ENCODE data around the gene C12orf75.
A peak's percentile ranks its signal among the peaks of the same experiment; 100 is the strongest.
"Not testable (repeated sequence)": the region's sequence is repeated elsewhere in the genome, so short reads cannot be mapped to it uniquely, and the experiment has no call there.

C12orf75 gene

DNA sequence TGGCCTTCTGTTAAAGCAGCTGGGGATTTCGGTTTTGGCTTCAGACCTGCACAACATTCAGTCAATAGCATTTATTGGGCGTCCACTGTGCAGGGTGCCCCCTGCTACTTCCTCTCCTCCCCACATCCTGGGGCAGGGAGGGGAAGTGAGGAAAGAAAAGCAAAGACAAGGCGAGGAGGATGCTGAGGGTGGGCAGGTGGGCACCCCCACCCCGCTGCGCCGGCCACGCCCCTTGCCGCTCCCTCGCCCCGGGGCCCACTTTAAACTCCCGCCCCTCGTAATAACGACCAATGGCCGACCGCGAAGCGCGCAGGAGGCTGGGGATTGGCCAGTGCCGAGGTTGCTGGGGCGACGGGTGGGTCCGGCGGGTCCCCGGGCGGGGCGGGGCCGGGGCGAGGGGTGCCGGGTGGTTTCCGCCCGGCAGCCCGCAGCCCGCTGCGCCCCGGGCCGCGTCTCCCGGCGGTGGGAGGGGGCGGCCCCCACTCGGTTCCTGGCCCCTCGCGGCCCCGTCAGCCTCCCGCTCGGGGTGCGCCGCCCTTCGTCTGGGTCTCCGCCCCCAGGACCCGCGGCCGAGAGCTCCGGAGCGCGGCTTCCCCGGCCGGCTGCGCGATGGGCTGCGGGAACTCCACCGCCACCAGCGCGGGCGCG, at the start of gene C12orf75:
Gene C12orf75, plus strand, starts transcription at position 409 of the 648 bp plus-strand sequence. Its CDS starts 201 bp downstream, at position 610.
- DNase-seq, result peak; percentile 67

DNA sequence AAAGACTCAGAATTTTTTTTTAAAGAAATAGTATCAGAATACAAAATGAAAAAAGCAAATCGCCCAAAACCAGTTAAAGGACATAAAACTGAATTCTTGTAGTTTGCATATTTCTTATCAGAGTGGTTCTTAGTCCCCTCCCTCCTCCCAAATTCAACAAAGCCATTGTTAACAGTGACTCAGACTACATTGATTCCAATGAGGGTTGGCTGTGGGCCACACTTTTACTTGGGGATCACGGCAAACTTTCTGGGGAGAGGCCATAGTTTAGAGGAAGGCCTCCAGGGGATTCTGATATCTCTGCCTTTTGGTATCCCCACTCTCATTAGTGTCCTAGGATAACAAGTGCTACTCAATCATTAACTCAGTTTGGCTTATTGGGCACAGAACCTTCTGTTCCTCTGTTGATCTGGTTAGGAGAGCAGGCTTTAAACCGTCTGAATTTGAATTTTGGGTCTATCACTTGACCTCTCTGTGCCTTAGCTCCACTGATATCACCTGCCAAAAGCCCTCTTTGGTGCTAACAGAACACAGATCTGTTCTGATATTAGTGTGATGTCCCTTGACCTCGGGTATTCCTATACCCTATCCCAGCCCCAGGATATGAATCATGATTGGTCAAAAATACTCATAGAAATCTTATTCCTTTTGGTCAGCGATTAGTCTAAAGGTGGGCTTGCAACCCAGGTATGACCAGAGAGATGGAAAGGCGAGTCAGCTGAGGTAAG, 49.4 kb upstream of the C12orf75 start:
- no peak for DNase-seq

DNA sequence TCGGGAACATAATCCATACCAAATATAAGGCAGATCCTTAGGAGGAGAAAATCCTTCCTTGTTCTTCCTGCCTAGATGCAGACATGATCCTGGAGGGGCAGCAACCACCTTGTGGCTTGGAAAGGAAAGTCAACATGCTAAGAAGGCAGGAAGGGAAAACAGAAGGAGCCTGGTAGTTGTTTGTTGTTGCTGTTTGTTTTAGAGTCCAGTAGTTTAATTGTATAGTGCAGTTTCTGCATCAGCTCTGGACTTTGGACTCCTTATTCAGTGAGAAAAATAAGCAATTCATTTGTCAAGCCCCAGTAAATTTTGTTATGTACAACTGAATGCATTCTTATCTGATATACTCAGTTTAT, 48.8 kb upstream of the C12orf75 start:
- DNase-seq, result no peak

DNA sequence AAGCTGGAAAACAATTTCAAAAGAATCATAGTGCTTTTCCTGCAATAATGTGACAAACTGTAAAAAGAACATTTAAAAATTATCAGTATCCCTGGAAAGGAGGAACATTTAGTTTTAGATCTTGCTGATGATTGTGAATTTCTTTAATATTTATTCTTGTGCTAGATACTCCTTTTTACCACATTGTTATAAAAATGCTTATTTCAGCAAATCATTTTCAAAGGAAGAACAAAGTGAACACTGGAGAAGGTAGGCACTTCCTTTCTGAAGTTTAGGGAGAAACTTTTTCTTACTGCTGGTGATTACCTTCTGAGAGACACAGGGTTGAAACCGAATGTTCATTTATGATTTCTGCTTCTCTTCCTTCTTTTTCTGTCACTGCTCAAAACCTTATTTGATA, 45.1 kb upstream of the C12orf75 start:
- no peak for DNase-seq

DNA sequence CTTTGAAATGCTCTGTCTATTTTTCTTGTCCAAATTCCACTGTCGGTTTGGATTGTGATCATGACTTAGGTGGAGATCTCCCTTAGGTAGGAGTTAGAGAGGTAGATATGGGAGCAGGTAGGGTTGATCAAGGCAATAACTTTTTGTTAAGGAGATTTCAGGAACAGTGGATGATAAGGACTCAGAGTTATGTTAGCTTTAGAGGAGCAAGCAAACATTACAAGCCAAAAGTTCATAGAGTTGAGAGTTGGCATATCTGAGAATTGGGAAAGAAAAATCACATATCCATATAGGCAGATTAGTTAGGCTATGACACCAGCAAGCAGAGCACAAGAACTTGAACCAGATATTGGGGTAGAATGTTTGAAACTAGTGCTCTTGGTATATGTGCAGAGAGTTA, 43.1 kb upstream of the C12orf75 start:
- no peak for DNase-seq

DNA sequence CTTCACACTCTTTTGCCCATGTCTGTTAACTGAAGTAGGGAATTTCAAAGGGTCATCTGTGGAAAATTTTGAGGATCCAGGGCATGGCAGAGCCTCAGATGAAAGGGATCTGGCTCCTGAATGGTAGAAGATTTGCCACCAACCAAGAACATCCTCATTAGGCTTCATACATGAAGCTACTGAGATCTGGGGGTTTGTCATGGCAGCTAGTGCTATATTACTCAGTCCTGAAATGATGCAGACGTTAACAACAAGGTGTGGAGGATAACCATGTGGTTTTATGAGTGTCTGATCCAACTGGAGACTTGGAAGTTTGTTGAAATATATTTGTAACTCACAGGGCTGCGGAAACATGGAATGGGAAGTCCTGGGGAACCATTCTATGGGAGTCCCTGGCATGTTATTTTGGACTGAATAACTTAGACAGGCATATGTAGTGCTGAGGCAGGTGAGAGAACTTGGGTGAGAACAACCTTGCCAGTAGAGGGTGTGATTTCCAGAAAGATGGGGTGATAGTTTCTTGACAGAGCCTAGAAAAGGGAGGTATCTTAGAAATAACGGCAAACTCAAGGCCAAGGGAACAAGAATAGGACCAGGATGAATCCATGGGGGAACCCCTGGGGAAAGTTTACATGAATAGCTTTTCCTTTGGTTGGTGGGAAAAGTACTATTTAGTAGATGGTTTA, 42.0 kb upstream of the C12orf75 start:
- DNase-seq, result no peak

DNA sequence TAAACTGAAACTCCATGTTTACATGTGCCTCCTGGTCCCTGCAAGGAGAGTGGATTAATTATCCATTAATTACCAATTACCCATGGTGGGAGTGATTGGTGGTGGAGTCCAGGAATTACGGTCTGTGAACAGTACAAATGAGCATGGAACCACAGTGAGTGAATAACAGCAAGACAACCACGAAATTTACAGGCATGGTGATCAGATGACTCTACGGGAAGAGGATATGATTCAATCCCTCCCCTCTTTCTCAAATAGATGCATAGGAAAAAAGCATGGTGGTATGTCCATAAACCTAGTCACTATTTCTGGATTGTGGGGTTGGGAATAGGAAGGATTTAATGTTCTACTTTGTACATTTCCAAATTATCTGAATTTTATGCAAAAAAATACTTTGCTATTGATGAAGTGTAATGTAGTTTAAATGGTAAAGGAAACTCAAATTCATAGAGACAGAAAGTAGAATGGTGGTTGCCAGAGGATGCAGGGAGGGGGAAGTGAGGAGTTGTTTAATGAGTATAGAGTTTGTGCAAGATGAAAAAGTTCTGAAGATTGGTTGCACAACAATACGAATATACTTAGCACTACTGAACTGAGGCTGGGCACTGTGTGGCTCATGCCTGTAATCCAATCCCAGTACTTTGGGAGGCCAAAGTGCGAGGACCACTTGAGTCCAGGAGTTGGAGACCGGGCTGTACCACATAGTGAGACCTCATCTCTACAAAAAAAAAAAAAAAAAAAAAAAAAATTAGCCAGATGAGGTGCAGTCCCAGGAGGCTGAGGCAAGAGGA, 41.2 kb upstream of the C12orf75 start:
- DNase-seq, result no peak

DNA sequence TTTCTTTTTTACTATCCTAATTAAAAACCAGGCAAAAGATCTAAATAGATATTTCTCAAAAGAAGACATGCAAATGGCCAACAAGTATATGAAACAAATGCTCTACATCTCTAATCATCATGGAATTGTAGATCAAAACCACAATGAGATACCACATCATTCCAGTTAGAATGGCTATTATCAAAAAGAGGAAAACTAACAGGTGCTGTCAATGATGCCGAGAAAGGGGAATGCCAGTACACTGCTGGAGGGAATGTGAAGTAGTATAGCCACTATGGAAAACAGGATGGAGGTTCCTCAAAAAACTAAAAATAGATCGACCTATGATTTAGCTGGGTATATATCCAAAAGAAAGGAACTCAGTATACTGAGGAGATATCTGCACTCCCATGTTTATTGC, 39.0 kb upstream of the C12orf75 start:
- DNase-seq, result no peak

DNA sequence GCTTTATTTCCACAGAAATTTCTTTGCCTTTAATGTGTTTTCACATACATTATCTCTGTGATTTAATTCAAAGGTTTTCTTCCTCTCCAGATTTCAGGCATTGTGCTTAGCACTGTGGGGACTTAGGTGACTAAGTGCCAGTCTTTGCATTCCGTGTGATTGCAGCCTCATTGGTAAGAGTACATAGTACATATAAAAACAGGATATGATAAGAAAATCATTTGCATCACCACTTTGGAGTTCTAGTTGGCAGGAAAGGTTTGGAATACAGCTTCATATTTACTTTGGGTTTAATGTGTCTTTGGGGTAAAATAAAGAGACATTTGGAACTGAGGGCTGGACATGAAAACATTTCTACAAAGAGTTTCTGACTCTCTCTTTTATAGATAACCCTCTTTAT, 37.8 kb upstream of the C12orf75 start:
- DNase-seq, result no peak

DNA sequence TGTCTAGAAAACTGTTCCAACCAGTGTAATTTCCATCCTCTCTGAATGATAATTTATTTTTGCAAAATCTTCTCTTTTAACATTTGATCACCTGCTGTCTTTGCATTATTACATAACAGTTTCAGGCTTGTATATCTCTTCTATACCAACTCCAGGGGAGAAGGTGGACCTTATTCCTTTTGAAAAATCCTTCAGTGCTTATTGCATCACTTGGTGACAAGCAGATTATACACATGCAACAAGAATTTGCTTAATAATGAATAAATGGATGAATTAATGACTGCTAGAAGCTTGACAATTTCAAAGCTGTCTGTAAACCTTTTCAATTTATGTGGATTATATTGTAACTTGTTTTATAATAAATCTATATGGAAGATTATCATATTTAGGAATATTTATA, 37.3 kb upstream of the C12orf75 start:
- no peak for DNase-seq

DNA sequence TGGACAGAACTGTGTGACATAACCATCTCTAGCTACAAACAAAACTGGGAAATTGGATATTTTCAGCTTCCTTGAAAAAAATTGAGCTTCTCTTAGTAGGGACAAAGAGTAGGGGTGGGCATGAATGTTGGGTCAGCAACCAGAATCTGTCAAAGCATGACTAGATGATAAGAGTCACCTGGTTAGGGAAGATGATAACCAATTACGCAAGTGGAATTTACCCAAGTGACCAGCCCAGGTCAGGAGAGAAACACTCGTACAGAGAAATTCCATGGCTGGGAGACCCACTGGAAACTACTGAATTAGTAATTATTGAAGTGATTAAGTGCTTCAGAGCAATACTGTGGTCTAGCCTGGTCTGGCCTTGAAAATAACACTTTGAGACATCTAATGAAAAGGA, 36.3 kb upstream of the C12orf75 start:
- DNase-seq, result no peak

DNA sequence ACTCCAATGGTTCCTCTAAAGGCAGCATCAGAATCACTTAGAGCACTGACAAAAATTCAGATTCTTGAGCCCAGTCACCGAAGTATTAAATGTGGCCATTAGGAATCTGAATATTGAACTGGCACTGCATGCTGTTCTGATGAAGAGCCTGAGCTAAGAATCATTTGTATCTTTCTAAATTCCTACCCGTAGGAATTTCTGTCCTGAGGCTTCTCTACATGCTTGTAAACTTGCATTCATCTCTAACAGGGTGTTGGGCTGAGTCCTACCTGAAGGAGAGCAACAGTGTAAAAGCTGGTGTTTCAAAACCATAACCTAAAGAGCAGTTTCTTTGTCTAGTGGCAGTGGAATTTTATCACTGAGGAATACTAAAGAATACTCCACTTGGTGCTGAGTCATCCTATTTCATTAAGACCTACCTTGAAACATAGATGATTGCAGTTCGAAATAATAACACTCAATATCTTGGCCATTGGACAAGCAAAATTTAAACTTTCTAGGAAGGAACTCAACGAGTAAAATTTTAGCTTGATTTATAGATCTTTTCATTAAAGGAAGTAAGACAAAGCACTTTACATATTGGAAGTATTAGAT, 35.5 kb upstream of the C12orf75 start:
- DNase-seq, result no peak

DNA sequence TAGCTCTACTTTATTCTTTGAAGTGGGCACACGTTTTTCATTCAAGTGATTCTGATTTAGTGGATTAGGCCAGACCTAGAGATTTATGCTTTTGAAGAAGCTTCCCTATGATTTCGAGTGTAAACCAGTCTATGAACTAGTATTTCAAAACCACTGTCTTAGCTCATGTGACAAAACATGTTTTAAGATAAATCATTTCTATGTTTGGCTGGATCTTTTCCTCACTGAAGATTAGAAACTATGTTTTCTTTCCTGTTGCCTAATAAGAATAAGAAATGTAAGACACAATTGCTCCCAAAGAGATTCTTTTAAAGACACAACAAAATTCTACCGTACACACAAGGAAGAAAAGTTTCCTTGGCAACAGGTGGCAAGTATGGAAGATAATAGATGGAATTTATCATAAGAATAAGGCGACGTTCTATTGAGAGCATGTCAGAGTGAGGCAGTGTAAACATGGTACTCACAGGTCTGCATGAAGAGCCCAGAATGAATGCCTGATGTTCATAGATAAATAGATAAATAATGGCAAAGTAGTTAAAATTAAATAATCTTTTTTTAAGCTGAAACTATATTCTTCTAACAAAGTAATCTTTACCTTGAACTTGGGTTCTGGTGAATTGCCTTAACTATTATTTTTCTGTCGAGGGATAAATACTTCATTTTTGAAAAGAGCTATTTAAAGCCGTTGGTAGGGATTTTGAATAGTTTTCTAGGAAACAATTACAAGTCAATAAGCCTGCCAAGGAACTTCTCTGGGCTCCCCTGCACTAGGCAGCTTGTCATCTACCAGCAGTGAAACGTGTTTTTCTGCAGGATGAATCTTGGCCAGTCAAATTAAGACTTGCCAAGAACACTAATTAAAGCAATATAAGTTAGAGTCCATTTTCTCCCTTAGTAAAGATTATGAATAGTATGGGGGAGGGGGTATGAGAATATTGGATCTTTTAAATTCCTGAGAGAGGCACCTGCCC, 34.1 kb upstream of the C12orf75 start:
- no peak for DNase-seq

DNA sequence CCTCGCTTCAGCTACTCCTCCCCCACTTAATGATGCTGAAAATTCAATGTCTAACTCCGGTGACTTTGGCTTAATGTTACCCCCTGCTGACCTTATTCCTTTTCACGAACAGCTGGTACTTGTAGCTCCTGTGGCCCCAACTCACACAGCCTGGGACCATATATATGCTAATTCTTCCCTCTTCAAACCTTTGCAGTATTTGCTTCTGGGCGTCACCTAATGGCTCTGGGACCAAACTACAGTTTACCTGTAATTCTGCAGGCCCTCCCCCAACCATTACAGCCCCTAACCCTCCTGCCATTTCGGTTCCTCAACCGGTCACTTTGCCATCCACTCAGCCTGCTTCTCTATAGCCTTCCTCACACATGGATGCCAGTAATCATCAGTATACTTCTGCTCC, 29.6 kb upstream of the C12orf75 start:
- no peak for DNase-seq

DNA sequence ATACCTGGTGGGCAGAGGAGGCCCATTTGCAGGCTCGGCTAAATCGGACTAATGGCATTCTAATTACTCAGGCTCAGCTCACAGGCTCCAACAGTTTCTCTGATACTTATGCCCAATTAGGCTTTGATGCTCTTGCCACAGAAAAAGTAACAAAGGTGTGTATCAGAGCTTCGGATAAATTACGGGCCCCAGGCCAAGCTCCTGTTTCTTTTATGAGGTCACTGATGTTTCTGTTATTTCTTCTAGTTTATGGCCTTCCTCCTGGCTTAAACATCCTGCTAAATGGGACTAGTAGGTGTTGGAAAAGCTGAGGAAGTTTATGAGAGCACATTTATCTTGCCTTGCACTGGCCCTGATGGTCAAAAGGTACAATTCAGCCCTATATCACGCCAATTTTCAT, 28.8 kb upstream of the C12orf75 start:
- DNase-seq, result no peak

DNA sequence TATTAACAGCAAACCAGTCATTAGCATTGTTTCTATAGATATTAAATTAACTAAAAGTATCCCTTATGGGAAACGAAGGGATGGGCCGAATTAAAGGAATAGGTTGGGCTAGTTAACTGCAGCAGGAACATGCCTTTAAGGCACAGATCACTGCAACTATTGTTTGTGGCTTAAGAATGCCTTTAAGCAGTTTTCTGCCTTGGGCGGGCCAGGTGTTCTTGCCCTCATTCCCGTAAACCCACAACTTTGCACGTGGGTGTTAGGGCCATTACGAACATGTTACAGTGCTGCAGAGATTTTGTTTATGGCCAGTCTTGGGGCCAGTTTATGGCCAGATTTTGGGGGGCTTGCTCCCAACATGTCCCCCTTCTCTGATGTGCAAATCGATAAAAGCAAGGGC, 27.5 kb upstream of the C12orf75 start:
- DNase-seq, result not testable (repeated sequence)

DNA sequence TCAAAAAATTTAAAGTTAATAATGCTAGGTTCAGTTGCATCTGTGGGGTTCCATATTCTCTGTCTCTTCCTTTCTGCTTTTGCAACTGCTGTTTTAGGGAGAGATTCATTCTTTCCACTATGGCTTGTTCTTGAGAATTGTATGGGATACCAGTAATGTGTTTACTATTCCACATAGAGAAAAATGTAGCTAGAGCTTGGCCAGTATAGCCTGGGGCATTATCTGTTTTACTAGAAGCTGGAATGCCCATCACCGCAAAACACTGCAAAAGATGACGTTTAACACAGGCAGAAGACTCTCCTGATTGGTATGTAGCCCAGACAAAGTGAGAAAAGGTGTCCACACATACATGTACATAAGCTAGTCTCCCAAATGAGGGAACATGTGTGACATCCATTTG, 25.9 kb upstream of the C12orf75 start:
- DNase-seq, result not testable (repeated sequence)

DNA sequence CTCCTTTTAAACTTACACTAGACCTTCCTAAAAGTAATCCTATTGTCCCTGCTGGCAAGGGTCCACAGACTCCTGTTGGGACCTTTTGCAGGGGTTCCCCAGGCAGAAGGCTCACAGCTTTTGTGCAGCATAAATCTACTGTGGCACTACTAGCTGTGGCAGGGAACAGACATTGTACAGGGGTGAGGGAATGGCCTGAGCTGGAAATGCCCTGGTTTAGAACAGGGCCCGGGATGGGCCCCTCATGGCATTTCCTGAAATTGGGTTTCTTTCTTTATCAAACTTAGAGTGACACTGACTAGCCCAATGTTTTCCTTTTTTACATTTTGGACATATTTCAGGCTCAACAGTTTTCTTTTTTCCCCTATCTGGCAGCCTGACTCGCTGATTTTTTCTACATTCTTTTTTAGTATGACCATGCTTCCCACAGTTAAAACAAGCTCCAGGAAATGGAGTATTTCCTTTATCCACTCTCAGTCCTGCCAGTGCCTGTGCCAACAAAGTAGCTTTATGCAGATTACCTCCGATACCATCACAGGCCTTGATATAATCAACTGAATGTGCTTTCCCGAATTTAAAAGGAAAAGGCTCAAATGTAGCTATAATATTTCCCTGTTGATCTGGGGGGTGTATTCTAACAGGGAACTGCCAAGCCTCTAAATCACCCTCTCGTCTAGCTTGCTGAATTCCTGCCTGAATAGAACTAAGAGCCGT, 22.7 kb upstream of the C12orf75 start:
- DNase-seq, result not testable (repeated sequence)

DNA sequence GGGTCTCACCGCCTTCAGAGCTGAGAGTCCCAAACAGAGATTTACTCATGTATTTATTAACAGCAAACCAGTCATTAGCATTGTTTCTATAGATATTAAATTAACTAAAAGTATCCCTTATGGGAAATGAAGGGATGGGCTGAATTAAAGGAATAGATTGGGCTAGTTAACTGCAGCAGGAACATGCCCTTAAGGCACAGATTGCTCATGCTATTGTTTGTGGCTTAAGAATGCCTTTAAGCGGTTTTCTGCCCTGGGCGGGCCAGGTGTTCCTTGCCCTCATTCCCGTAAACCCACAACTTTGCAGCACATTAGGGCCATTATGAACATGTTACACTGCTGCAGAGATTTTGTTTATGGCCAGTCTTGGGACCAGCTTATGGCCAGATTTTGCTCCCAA, 21.7 kb upstream of the C12orf75 start:
- DNase-seq, result not testable (repeated sequence)

DNA sequence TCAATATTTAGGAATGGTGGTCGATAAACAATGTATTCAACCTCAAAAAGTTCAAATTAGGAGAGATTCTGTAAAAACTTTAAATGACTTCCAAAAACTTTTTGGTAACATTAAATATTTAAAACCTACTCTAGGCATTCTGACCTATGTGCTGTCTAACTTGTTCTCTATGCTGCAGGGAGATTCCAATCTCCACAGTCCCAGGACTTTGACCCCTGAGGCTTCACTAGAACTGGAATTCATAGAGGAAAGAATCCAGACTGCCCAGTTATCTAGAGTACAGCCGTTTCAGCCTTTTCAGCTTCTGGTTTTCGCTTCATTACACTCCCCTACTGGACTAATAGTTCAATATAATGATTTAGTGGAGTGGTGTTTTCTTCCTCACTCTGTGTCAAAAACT, 21.1 kb upstream of the C12orf75 start:
- not testable (repeated sequence) for DNase-seq

DNA sequence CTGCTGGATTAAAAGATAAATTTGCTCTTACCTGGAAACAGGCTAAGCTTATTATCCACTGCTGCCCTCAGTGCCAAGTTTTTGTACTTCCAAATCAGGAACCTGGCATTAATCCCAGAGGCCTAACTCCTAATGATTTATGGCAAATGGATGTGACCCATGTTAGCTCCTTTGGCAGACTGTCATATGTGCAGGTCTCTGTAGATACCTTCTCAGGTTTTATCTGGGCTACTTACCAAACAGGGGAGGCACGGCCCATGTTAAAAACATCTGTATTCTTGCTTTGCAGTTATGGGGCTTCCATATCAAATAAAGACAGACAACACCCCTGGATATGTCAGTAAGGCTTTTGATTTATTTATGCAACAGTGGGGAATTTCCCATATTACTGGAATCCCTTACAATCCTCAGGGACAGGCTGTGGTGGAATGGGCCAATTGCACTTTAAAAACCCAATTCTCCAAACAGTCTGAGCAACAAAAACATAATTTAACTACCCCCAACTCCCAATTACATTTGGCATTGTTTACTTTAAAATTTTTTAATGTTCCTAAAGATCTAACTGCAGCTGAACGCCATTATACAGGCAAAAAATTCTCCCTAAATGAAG, 19.9 kb upstream of the C12orf75 start:
- not testable (repeated sequence) for DNase-seq

Measured in DMS79 treated with DMSO at 0.1 percent for 48 hours (cell line).